ENCODE data around the gene RHEB. TPM values are rescaled to one million over a fixed set of nuclear protein-coding genes. Genes with fewer than 3 reads are reported as not detected.

The RHEB gene
- polyA plus RNA-seq, 1 of the 3 experiments (the other 2 are of a cell fraction), result 87.3 TPM

- Histone ChIP-seq H3K36me3 (replicated peaks in 1 of 2; ENCODE audit: control insufficient read depth in 1 of 2, insufficient read depth in 2 of 2, low read length in 1 of 2) (peaks cover 0 to 5% of the 10 kb centered on the region in 2 experiments), H3K79me2 (ENCODE audit: insufficient read depth) (peaks cover 100% of the 10 kb centered on the region), H3K27ac (ENCODE audit: low read depth in 2 of 2, low read length in 1 of 2) (no peak overlapping the region), H3K9me3 (no peaks in the 10 kb centered on the region), H3K9ac (no peak overlapping the region), H2AFZ (ENCODE audit: low read depth) (no peak overlapping the region), H4K20me1 (ENCODE audit: insufficient read depth) (peaks cover 100% of the 10 kb centered on the region), H3F3A (replicated peaks; ENCODE audit: insufficient read depth) (peaks cover 12% of the 10 kb centered on the region), H3K4me2 (no peak overlapping the region), H3K4me1 (ENCODE audit: control insufficient read depth in 1 of 2, insufficient read depth in 2 of 2, low read depth in 1 of 2, low read length in 1 of 2) (peaks cover 13 to 17% of the 10 kb centered on the region in 2 experiments; a peak in 3 of 4 replicates), H3K9me2 (no peaks in the 10 kb centered on the region), H3K4me3 (ENCODE audit: low read depth in 2 of 2, low read length in 1 of 2) (no peak overlapping the region), H3K27me3 (ENCODE audit: insufficient read depth) (no peaks in the 10 kb centered on the region)
- DNase-seq, result peak; percentile 45
- CTCF ChIA-PET, result interaction anchor here (0.7 to 3.4 kb wide), 6 partner anchors 25 to 276 kb away, joined by 3 to 9 read pairs (median 4); no protein-coding TSS in a partner anchor
- no peak for TF ChIP-seq REST (IDR thresholded peaks at IDR 0.05; ENCODE audit: low read depth, low read length)
- TF ChIP-seq CTCF (IDR thresholded peaks at IDR 0.05), result peak; percentile 47
- TF ChIP-seq YY1 (IDR thresholded peaks at IDR 0.05; ENCODE audit: low read depth), result no peak
- whole genome bisulfite sequencing (ENCODE audit: low lambda C conversion rate), result 66% methylated on average over 5 of the region's 5 CpGs
- POLR2A ChIA-PET, result no interaction called here
These were observed 12.8 kb downstream of the RHEB start for GRCh38 chr7:151506901-151507382.

DNA sequence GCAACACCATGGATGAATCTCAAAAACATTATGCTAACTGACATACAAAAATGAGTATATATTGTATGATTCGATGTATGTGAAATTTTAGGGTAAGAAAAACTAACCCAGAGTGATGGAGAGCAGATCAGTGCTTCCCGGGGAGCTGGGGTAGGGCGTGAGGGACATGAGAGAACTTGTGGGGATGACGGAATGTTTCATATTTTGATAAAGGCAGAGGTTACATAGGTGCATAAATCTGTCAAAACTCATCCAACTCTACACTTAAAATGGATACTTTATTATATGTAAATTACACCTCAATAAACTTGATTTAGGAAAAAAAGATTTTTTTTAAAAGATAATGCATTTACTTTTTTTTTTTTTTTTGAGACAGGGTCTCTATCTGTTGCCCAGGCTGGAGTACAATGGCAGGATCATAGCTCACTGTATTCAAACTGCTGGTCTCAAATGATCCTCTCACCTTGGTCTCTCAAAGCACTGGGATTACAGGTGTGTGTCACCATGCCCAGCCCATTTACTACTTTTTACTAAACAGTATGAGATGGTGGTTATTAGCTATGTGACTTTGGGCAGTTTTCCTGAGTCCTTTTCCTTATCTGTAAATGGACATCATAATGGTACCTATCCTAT, 13.7 kb downstream of the RHEB start:
- H3K4me1 ChIP-seq (ENCODE audit: control insufficient read depth in 1 of 2, insufficient read depth in 2 of 2, low read depth in 1 of 2, low read length in 1 of 2), result peaks cover 13 to 17% of the 10 kb centered on the region in 2 experiments; a peak in 3 of 4 replicates
- H3K27me3 ChIP-seq (ENCODE audit: insufficient read depth), result no peaks in the 10 kb centered on the region
- peaks cover 100% of the 10 kb centered on the region for H4K20me1 ChIP-seq (ENCODE audit: insufficient read depth)
- no peak overlapping the region for H3K4me3 ChIP-seq (ENCODE audit: low read depth in 2 of 2, low read length in 1 of 2)
- H3K9me3 ChIP-seq, result no peaks in the 10 kb centered on the region
- H3K4me2 ChIP-seq, result no peak overlapping the region
- peaks cover 12% of the 10 kb centered on the region for H3F3A ChIP-seq (replicated peaks; ENCODE audit: insufficient read depth)
- H3K9ac ChIP-seq, result no peak overlapping the region
- H3K79me2 ChIP-seq (ENCODE audit: insufficient read depth), result peaks cover 100% of the 10 kb centered on the region
- no peak overlapping the region for H2AFZ ChIP-seq (ENCODE audit: low read depth)
- H3K9me2 ChIP-seq, result no peaks in the 10 kb centered on the region
- H3K36me3 ChIP-seq (replicated peaks in 1 of 2; ENCODE audit: control insufficient read depth in 1 of 2, insufficient read depth in 2 of 2, low read length in 1 of 2), result peaks cover 0 to 11% of the 10 kb centered on the region in 2 experiments
- TF ChIP-seq JUND (IDR thresholded peaks at IDR 0.05), result no peak
- TF ChIP-seq FOXM1 (IDR thresholded peaks at IDR 0.05; ENCODE audit: low read depth), result no peak
- TF ChIP-seq RFX5 (IDR thresholded peaks at IDR 0.05; ENCODE audit: low read length), result no peak
- no peak for TF ChIP-seq MEF2A (IDR thresholded peaks at IDR 0.05; ENCODE audit: borderline replicate concordance, low read depth)
- no peak for TF ChIP-seq CTCF (IDR thresholded peaks at IDR 0.05)
- TF ChIP-seq, protein P1, sequence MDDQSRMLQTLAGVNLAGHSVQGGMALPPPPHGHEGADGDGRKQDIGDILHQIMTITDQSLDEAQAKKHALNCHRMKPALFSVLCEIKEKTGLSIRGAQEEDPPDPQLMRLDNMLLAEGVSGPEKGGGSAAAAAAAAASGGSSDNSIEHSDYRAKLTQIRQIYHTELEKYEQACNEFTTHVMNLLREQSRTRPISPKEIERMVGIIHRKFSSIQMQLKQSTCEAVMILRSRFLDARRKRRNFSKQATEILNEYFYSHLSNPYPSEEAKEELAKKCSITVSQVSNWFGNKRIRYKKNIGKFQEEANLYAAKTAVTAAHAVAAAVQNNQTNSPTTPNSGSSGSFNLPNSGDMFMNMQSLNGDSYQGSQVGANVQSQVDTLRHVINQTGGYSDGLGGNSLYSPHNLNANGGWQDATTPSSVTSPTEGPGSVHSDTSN (IDR thresholded peaks at IDR 0.05), result no peak
- TF ChIP-seq, protein P2, sequence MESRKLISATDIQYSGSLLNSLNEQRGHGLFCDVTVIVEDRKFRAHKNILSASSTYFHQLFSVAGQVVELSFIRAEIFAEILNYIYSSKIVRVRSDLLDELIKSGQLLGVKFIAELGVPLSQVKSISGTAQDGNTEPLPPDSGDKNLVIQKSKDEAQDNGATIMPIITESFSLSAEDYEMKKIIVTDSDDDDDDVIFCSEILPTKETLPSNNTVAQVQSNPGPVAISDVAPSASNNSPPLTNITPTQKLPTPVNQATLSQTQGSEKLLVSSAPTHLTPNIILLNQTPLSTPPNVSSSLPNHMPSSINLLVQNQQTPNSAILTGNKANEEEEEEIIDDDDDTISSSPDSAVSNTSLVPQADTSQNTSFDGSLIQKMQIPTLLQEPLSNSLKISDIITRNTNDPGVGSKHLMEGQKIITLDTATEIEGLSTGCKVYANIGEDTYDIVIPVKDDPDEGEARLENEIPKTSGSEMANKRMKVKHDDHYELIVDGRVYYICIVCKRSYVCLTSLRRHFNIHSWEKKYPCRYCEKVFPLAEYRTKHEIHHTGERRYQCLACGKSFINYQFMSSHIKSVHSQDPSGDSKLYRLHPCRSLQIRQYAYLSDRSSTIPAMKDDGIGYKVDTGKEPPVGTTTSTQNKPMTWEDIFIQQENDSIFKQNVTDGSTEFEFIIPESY (IDR thresholded peaks at IDR 0.05; ENCODE audit: borderline replicate concordance, low read depth), result no peak
- TF ChIP-seq RAD21 (IDR thresholded peaks at IDR 0.05; ENCODE audit: low read length), result no peak
- TF ChIP-seq FOSL2 (IDR thresholded peaks at IDR 0.05; ENCODE audit: borderline replicate concordance, low read depth), result no peak
- TF ChIP-seq RCOR1 (IDR thresholded peaks at IDR 0.05; ENCODE audit: low read length), result no peak
- no peak for DNase-seq
- 93% methylated on average over 4 of the region's 4 CpGs for WGBS (ENCODE audit: low lambda C conversion rate)
- ChIA-PET CTCF (interaction anchor here (0.7 to 1.5 kb wide), 7 partner anchors 21 to 277 kb away, joined by 3 to 5 read pairs (median 4); no protein-coding TSS in a partner anchor), POLR2A (no interaction called here)
- no peak overlapping the region for H3K27ac ChIP-seq (ENCODE audit: low read depth in 2 of 2, low read length in 1 of 2)
